Motor neuron (in vitro differentiated cells): ENCODE data around the gene NPY4R. TPM values are rescaled to one million over a fixed set of nuclear protein-coding genes. Genes with fewer than 3 reads are reported as not detected.
"Not testable (repeated sequence)": the region's sequence is repeated elsewhere in the genome, so short reads cannot be mapped to it uniquely, and the experiment has no call there.

Experiments used
- ATAC-seq, 8 experiments: fragments of 200-7000 bp; cut with Tn5 transposase; replicated peaks in 6 of 8; 2 replicates each; pipeline ENCODE4 v1.8.0; 2021; ENCODE audit warnings: mild to moderate bottlenecking in 8 of 8, moderate library complexity in 8 of 8
- H3K27ac ChIP-seq, 2 donors: fragments of 250-450 bp; sonication (Bioruptor Pico); 2 replicates each; pipeline ENCODE4 v1.9.0; 2021; ENCODE audit warnings: antibody characterized with exemption in 2 of 2, mild to moderate bottlenecking in 2 of 2, moderate library complexity in 1 of 2
- H3K4me1 ChIP-seq, 2 donors: fragments of 250-450 bp; sonication (Bioruptor Pico); replicated peaks in 1 of 2; 2 replicates each; pipeline ENCODE4 v1.6.1; 2021; ENCODE audit warnings: antibody characterized with exemption in 2 of 2, mild to moderate bottlenecking in 2 of 2, moderate library complexity in 1 of 2
- H3K4me3 ChIP-seq, 5 donors: fragments of 250-450 bp; sonication (Bioruptor Pico); 2 replicates each; pipeline ENCODE4 v1.9.0; 2021; ENCODE audit warnings: antibody characterized with exemption in 5 of 5, mild to moderate bottlenecking in 5 of 5, moderate library complexity in 4 of 5
- WGBS, 10 experiments: fragments of 450-650 bp; shearing (Covaris generic); methylation state at CpG; one replicate each; pipeline ENCODE4 v1.0.0; 2022; 5-methylcytosine and 5-hydroxymethylcytosine counted together
- in situ Hi-C, 9 experiments: fragments of 400-800 bp; cut with MboI; loops; one replicate each; pipeline ENCODE4 v1.15.0; 2021; ENCODE audit warnings: low sequenced_read_pairs in 9 of 9, low pct_unique_long_range_greater_than_20kb in 2 of 9; ENCODE audit not compliant: unreplicated experiment in 9 of 9
- total RNA-seq, 8 experiments: library from RNA; unstranded; fragments of 300-600 nt; gene quantifications; 2 replicates each; pipeline versions ENCODE4 v1.2.3 to v1.2.4, GENCODE V29; 2022

NPY4R gene
- total RNA-seq, 8 experiments from 2014 or later = 0.13 to 2.4 (median 0.53) TPM; not detected in 2

DNA sequence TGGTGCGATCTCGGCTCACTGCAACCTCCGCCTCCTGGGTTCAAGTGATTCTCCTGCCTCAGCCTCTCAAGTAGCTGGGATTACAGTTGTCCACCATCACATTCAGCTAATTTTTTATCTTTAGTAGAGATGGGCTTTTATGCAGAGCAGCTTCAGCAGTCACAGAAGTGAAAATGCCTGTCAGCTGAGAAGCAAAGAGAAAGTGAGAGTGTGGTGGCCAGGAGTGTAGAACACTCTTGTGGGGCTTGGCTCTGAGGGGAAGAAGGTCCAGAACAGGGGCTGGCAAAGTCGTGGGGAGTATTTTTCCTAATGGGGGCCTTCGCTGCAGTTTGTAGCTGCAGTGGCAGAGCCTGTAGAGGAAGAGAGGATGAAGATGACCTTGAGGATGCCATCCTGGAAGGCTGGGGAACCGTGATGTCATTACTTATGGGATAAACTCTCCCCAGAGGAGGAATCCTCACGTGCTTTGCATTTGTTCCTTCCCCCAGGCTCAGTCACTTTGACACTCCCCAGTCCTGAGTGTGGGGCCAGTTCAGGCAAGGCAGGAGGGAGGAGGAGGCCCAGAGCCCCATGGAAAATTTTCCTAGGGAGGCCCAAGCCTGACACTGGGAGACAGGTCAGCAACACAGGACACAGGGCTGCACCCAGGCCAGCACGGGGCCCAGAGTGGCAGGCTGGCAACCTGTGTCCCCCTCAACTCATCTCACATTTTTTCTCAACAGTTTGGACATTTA is 20.2 kb downstream of the NPY4R start:
- ATAC-seq, H3K27ac ChIP-seq, H3K4me1 ChIP-seq, H3K4me3 ChIP-seq, in situ Hi-C loops: not testable (repeated sequence)
- WGBS, 10 experiments = no CpG with 5 or more reads among the region's 8 CpGs

DNA sequence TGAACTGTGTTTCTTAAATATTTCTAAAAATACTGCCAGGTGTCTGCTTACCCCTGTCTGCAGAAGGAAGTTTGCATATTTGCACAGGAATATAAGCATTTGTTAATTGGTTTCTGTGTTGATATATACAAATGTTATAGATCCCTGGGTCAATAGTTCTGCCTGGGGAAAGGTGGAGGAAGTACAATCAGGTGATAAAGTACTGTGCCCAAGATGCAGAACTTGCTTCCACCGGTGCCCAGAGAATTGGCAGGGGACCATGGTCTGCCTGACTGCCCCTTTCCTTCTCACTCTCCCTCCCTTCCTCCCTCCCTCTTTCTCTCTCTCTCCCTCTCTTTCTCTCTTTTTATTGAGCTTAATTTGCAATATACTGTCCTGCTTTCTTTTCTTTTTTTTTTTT is 22.3 kb downstream of the NPY4R start:
- ATAC-seq, H3K27ac ChIP-seq, H3K4me3 ChIP-seq, in situ Hi-C loops, H3K4me1 ChIP-seq: not testable (repeated sequence)
- no CpG with 5 or more reads among the region's 1 CpG for WGBS, 10 experiments

DNA sequence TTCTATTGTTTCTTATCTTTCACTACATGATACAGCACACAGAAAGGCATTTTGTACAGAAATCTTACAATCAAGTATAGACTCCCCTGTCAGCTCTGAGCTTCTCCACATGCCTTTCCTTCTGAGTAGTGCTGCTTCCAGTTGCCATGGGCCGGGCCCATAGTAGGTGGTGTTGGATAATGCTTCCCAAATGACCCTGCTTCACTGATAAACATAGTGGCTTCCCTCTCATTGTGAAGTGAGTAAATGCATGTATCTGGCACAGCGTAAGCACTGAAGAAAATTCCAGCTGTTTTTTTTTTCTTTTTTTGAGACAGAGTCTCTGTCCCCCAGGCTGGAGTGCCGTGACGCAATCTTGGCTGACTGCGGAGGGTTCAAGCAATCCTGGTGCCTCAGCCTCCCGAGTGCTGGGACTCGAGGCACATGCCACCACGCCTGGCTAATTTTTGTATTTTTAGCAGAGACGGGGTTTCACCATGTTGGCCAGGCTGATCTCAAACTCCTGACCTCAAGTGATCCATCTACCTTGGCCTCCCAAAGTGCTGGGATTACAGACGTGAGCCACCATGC is 23.0 kb downstream of the NPY4R start:
- H3K4me3 ChIP-seq, in situ Hi-C loops, ATAC-seq, H3K4me1 ChIP-seq, H3K27ac ChIP-seq: not testable (repeated sequence)
- WGBS, 10 experiments = 26 to 86% (median 46%) methylated on average over 1 to 5 of the region's 10 CpGs; no CpG with 5 or more reads in 5 of the 10 experiments

DNA sequence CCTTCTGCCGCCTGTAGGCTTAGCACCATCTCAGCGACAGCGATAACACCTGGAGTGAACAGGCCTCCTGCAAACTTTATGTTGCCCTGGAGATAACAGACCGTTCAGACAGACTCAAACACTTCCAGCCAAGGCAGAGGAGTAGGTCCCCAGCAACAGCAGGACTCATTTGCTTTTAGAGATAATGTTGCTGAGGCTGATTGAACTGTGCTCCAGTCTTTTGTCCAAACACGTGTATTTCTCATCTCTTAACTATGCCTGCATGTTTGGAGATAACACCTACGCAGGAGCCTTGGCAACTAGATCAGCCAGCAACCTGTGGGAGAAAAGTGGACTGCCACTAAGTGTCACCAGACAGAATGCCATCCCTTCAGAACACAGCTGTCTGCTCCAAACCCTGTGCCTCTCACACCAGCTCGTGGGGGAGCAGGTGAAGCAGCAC is 23.9 kb downstream of the NPY4R start:
- H3K4me3 ChIP-seq, H3K27ac ChIP-seq, in situ Hi-C loops, H3K4me1 ChIP-seq: not testable (repeated sequence)
- ATAC-seq = peak in 1 of 8 experiments; percentile 53
- WGBS, 10 experiments = 73 to 100% methylated on average over 2 to 5 of the region's 7 CpGs; no CpG with 5 or more reads in 8 of the 10 experiments

DNA sequence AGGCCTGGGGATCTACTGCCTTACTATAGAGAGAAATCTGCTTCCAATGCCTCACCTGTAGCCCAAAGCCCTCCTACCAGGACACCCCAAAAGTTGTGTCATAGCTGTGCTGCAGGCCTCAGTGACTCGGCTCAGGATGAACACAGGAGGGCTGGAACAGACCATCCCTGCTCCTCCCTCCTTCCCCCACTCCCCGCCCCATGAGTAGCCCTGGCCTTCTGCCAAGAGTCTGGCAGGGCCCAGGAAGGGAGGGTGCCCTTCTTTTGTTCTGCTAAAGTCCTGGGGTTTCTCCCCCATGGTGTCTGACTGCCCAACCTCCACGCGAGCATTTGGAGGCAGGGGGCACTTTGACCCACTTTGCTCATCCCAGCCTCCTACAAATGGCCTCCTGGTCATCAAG is 24.8 kb downstream of the NPY4R start:
- no CpG with 5 or more reads among the region's 4 CpGs for WGBS, 10 experiments
- peak; percentile 18 to 67 (median 46) for ATAC-seq

DNA sequence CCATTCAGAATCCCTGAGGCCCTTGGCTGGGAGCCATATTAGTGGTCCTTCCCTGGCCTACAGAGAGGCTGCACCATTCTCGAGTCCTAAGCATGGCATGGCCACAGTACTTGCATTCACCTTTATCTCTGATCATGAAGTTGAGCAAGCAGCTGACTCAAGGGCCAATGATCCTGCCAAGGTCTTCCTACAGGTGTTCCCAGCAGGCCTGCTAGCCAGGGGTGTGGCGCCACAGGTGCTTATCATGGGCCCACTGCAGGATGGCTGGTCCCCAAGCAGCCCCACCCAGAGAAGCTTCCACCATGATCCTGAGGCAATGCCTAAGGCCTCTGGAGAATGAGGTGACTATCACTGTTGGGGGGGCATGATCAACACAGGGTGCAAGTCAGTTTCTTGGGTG is 42.2 kb downstream of the NPY4R start:
- in situ Hi-C loops, H3K4me1 ChIP-seq, H3K27ac ChIP-seq, H3K4me3 ChIP-seq, ATAC-seq: not testable (repeated sequence)
- no CpG with 5 or more reads among the region's 2 CpGs for WGBS, 10 experiments

More for the DNA sequence above, 24.8 kb downstream of the NPY4R start:
- H3K4me1 ChIP-seq, H3K4me3 ChIP-seq, in situ Hi-C loops, H3K27ac ChIP-seq: not testable (repeated sequence)

DNA sequence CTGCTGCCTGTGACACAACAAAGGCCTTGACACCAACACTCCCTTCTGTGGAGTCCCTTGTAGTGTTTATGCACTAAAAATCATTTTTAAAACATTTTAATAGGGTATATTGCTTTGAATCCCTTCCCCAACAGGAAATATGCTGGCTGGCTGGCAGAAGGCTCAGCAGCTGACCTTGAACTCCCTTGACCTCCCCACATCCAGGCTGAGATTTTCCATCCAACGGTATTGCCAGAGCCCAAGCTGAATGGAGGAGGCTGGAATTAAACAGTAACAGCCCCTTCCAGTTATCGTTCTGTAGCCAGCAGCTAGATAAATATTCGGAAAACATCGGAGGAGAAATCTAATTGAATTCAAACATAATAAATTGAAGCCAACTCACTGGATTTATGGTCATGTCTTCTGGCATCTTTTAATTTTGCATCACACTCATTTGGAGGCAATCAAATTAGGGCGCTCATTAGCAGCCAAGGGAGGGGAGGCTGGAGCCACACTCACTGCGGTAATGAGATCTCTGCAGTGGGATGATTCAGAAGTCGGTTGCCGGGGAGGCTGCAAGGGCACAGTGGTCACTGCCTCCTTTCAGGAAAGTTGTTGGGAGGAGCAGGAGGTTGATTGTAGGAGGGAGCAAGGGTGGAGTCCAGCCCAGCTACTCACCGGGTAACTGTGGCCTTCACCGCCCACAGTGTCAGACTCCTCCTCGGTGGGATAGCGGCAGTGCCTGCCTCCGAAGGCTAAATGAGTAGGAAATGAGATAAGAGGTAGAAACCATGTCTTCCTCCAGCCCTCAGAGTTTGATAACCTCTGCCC is 46.0 kb downstream of the NPY4R start:
- in situ Hi-C loops, H3K27ac ChIP-seq, H3K4me1 ChIP-seq, H3K4me3 ChIP-seq: not testable (repeated sequence)
- ATAC-seq = peak in 7 of 8 experiments; percentile 29 to 88 (median 80)
- no CpG with 5 or more reads among the region's 13 CpGs for WGBS, 10 experiments

DNA sequence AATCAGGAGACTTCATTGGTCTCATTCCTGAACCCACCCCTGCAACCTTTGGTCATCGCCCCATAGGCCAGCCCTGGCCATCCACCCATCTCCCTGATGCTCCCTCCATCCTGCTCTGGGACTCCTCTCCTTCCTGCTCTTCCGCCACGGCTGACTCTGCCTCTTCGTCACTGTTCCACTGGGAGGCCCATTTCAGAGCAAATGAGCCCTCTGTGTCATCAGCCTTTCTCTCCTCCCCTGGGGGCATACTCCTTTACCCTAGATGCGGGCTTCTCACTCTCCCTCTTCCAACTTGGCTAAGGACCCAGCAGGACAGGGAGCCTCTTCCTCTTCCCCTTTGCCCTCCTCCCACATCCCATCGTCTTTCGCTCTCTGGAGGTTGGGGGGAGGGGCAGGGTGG is 47.5 kb downstream of the NPY4R start:
- H3K4me1 ChIP-seq, ATAC-seq, in situ Hi-C loops, H3K4me3 ChIP-seq, H3K27ac ChIP-seq: not testable (repeated sequence)
- WGBS, 10 experiments = no CpG with 5 or more reads among the region's 7 CpGs

DNA sequence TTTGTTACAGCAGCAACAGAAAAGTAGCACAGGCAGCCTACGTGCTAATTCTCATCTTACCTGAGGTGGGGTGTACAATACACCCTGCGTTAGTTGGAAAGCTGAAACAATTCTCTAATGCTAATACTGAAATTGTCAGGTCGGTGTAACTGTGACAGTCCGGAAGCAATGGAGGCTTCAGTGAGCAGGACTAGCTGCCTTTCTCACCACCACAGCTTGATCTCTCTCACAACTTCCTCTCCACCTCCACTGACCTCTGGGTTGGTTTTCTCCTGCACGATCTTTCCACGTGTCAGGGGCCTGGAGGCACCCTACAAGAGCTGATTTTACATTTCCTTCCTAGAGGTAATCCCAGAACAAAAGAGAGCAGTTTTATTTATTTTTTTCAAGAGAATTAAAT is 50.5 kb downstream of the NPY4R start:
- no CpG with 5 or more reads among the region's 6 CpGs for WGBS, 10 experiments
- H3K4me1 ChIP-seq, H3K4me3 ChIP-seq, ATAC-seq, in situ Hi-C loops, H3K27ac ChIP-seq: not testable (repeated sequence)

DNA sequence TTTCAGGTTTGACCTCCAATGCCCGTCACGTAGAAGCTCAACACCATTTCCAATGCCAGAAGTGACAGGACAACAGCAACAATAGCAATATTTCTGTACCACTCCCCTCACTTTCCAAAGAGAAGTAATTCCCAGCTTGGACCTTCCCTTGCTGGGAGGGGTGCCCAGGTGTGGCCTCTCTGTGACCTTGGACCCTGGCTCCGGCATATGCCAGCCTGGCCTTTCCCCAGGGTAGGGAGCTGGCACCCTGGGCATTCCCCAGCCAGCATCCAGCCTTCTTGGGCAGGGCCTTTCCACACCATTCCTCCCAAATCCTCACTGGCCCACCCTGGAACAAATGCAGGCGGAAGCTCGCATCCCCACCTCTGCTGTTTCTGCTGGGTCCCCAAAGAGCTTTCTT is 53.1 kb downstream of the NPY4R start:
- ATAC-seq = not testable (repeated sequence)

DNA sequence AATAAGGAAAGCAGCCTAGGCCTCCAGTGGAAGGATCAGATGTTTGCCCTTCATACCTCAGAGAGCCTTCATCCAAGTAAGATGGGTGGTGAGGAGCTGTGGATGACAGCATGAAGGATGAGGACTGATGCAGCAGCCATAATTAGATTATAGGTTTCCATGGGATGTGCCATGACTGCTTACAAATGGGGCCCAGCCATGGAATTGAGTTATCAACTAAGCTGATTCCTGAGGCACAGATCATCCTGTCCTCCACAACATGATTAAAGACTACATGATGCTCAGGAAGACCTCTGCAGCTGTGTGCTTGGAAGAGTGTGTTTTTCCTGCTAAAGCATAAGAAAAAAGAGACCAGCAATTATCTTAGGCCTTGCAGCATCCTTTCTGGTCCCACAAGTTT is 54.6 kb downstream of the NPY4R start:
- peak in 1 of 8 experiments; percentile 95 for ATAC-seq
- H3K27ac ChIP-seq, in situ Hi-C loops, H3K4me1 ChIP-seq, H3K4me3 ChIP-seq: not testable (repeated sequence)

More for the DNA sequence above, 53.1 kb downstream of the NPY4R start:
- H3K4me1 ChIP-seq, in situ Hi-C loops, H3K4me3 ChIP-seq, H3K27ac ChIP-seq: not testable (repeated sequence)
- no CpG with 5 or more reads among the region's 5 CpGs for WGBS, 10 experiments
